Smooth muscle cell (in vitro differentiated cells): Measurements from ENCODE around the gene LZTS3. TPM values are rescaled to one million over a fixed set of nuclear protein-coding genes. Genes with fewer than 3 reads are reported as not detected.

Experiments used
- DNase-seq: peaks from one replicate; lab custom pipeline; 2025; ENCODE audit not compliant: unreplicated experiment; lab: John Stamatoyannopoulos, UW
- H2AFZ ChIP-seq: fragments of 200-600 bp; sonication (generic); 2 replicates; pipeline ENCODE4 v1.6.0; 2016; ENCODE audit warnings: antibody characterized with exemption, low read depth, mild to moderate bottlenecking
- H3F3A ChIP-seq: fragments of 200-600 bp; sonication (generic); 2 replicates; pipeline ENCODE4 v1.6.0; 2017; ENCODE audit warnings: antibody characterized with exemption, low read depth
- H3K27ac ChIP-seq: fragments of 200-600 bp; sonication (generic); 2 replicates; pipeline ENCODE4 v1.5.1; 2016; ENCODE audit warnings: low read depth, mild to moderate bottlenecking
- H3K27me3 ChIP-seq: fragments of 200-600 bp; sonication (generic); 2 replicates; pipeline ENCODE4 v1.6.1; 2016; ENCODE audit warnings: low read depth, mild to moderate bottlenecking
- H3K36me3 ChIP-seq: fragments of 200-600 bp; sonication (generic); 2 replicates; pipeline ENCODE4 v1.5.1; 2016; ENCODE audit warnings: low read depth
- H3K4me1 ChIP-seq: fragments of 200-600 bp; sonication (generic); 2 replicates; pipeline ENCODE4 v1.5.1; 2016; ENCODE audit warnings: low read depth
- H3K4me2 ChIP-seq: fragments of 200-600 bp; sonication (generic); 2 replicates; pipeline ENCODE4 v1.6.0; 2016; ENCODE audit warnings: mild to moderate bottlenecking
- H3K4me3 ChIP-seq: fragments of 200-600 bp; sonication (generic); 2 replicates; pipeline ENCODE4 v1.5.1; 2016; ENCODE audit warnings: mild to moderate bottlenecking
- H3K79me2 ChIP-seq: fragments of 200-600 bp; sonication (generic); 2 replicates; pipeline ENCODE4 v1.6.0; 2016; ENCODE audit warnings: low read depth, mild to moderate bottlenecking
- H3K9ac ChIP-seq: fragments of 200-600 bp; sonication (generic); 2 replicates; pipeline ENCODE4 v1.6.0; 2016; ENCODE audit warnings: low read depth
- H3K9me3 ChIP-seq: fragments of 200-600 bp; sonication (generic); replicated peaks from 2 replicates; pipeline ENCODE4 v1.5.1; 2016; ENCODE audit warnings: low read depth
- H4K20me1 ChIP-seq: fragments of 200-600 bp; sonication (generic); 2 replicates; pipeline ENCODE4 v1.6.0; 2016; ENCODE audit warnings: low read depth
- WGBS: methylation state at CpG from one replicate; pipeline ENCODE4 v1.1.7; 2016; ENCODE audit warnings: low lambda C conversion rate; 5-methylcytosine and 5-hydroxymethylcytosine counted together
- polyA plus RNA-seq: library from polyadenylated mRNA; unstranded; fragments of >200 nt; fragmentation: Nextera tagmentation; extraction: Ambion mirVana; gene quantifications from 2 replicates; pipeline ENCODE4 v1.2.1, GENCODE V29; 2016
- total RNA-seq: library from RNA; depleted of rRNA; stranded (reverse); fragments of >200 nt; gene quantifications from 2 replicates; pipeline ENCODE4 v1.2.3, GENCODE V29; 2014
- TF ChIP-seq, protein P1 (sequence below): fragments of 200-600 bp; sonication (generic); IDR thresholded peaks from 2 replicates; pipeline ENCODE4 v1.5.1; 2017; ENCODE audit warnings: borderline replicate concordance, mild to moderate bottlenecking, antibody characterized with exemption; ENCODE audit not compliant: insufficient read depth, poor library complexity, severe bottlenecking

Gene LZTS3
- total and polyA plus RNA-seq, 2 experiments from 2014 or later: 6.1 to 6.9 TPM

DNA sequence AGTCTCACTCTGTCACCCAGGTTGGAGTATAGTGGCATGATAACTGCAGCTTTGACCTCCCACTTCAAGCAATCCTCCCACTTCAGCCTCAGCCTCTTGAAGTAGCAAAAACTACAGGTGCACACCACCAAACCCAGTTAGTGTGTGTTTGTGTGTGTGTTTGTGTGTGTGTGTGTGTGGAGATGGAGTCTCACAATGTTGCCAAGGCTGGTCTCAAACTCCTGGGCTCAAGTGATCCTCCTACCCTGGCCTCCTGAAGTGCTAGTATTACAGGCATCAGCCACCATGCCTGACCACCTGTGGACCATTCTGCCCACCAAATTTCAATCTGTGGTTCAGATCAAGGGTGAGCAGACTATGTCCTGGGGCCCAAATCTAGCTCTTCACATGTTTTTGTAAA is 22.4 kb downstream of the LZTS3 start:
- DNase-seq: no peak
- TF ChIP-seq, protein P1, sequence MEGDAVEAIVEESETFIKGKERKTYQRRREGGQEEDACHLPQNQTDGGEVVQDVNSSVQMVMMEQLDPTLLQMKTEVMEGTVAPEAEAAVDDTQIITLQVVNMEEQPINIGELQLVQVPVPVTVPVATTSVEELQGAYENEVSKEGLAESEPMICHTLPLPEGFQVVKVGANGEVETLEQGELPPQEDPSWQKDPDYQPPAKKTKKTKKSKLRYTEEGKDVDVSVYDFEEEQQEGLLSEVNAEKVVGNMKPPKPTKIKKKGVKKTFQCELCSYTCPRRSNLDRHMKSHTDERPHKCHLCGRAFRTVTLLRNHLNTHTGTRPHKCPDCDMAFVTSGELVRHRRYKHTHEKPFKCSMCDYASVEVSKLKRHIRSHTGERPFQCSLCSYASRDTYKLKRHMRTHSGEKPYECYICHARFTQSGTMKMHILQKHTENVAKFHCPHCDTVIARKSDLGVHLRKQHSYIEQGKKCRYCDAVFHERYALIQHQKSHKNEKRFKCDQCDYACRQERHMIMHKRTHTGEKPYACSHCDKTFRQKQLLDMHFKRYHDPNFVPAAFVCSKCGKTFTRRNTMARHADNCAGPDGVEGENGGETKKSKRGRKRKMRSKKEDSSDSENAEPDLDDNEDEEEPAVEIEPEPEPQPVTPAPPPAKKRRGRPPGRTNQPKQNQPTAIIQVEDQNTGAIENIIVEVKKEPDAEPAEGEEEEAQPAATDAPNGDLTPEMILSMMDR: no peak
- H3F3A ChIP-seq: peaks cover 6% of the 10 kb centered on the region
- peaks cover 100% of the 10 kb centered on the region for H4K20me1 ChIP-seq
- peaks cover 94% of the 10 kb centered on the region for H3K79me2 ChIP-seq
- no peaks in the 10 kb centered on the region for H3K36me3 ChIP-seq
- no peak overlapping the region for H3K27ac ChIP-seq
- H3K4me2 ChIP-seq: no peak overlapping the region
- no peaks in the 10 kb centered on the region for H3K4me1 ChIP-seq
- no peak overlapping the region for H2AFZ ChIP-seq
- H3K9me3 ChIP-seq: no peaks in the 10 kb centered on the region
- no peak overlapping the region for H3K9ac ChIP-seq
- no peaks in the 10 kb centered on the region for H3K27me3 ChIP-seq
- H3K4me3 ChIP-seq: no peak overlapping the region

DNA sequence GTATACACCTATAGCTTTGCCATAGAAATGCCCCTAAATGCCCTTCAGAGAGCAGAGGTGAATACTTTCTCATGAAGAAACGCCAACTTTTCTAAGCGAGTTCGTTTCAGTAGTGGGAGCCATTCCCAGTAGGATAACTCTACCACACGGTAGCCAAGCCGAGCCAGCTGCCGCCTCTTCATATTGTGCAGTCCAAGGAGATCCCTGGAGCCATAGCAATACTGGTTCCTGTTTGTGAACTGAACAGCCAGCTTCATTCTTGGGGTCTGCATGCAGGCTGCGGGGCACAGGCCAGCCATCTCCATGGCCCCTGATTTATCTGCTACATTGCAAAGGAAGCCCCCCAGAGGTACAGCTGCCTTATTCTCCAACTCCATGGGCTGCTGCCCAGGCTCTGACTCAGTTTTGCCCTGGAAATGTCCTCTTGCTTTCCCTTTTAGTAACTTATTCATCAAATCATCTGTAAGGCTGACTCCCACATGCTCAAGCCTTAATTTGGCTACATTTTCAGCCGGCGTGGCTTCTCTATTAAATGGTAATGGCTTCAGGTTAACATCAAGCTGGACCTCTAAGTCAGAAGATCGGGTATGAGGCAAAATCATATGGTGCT is 26.5 kb downstream of the LZTS3 start:
- Histone ChIP-seq H3K4me3 (no peak overlapping the region), H3K27ac (no peak overlapping the region), H3K4me2 (no peak overlapping the region), H3K36me3 (no peaks in the 10 kb centered on the region), H3K27me3 (no peaks in the 10 kb centered on the region), H3F3A (peaks cover 6% of the 10 kb centered on the region), H2AFZ (no peak overlapping the region), H3K4me1 (no peaks in the 10 kb centered on the region), H3K9me3 (no peaks in the 10 kb centered on the region), H4K20me1 (peaks cover 99% of the 10 kb centered on the region), H3K79me2 (peaks cover 89% of the 10 kb centered on the region), H3K9ac (no peak overlapping the region)
- TF ChIP-seq, protein P1: no peak
- WGBS: 96% methylated on average over 10 of the region's 10 CpGs
- DNase-seq: no peak

DNA sequence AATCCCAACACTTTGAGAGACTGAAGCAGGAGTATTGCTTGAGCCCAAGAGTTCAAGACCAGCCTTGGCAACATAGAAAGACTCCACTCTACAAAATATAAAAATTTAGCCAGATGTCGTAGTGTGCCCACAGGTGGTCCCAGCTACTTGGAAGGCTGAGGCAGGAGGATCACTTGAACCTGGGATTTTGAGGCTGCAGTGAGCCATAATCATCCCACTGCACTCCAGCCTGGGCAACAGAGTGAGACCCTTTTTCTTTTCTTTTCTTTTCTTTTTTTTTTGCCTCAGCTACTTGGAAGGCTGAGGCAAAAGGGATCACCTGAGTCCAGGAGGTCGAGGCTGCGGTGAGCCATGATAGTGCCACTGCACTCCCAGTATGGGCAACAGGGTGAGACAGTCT is 31.6 kb downstream of the LZTS3 start:
- 96% methylated on average over 3 of the region's 3 CpGs for WGBS
- Histone ChIP-seq H3K27me3 (no peaks in the 10 kb centered on the region), H3F3A (no peaks in the 10 kb centered on the region), H3K36me3 (no peaks in the 10 kb centered on the region), H3K9ac (no peak overlapping the region), H4K20me1 (peaks cover 97% of the 10 kb centered on the region), H3K79me2 (peaks cover 69% of the 10 kb centered on the region), H2AFZ (no peak overlapping the region), H3K9me3 (no peaks in the 10 kb centered on the region), H3K4me3 (no peak overlapping the region), H3K4me2 (no peak overlapping the region), H3K27ac (no peak overlapping the region), H3K4me1 (no peaks in the 10 kb centered on the region)
- TF ChIP-seq, protein P1: no peak
- no peak for DNase-seq

DNA sequence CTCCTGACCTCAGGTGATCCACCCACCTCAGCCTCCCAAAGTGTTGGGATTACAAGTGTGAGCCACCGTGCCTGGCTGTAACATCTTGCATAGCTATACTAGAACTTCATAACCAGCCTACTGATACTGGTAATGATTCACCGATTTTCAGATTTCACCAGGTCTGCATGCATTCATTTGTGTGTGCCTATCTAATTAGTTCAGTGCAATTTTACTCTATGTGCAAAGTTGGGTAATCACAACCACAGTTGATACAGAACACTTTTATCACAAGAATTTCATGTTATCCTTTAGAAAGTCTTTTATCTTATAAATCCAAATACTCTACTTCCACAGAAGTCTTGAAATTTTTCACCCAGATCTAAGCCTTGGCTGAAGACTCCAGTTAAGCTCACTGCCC is 35.9 kb downstream of the LZTS3 start:
- Histone ChIP-seq H3K79me2 (peaks cover 52% of the 10 kb centered on the region), H2AFZ (no peak overlapping the region), H3K4me1 (no peaks in the 10 kb centered on the region), H3K4me3 (no peak overlapping the region), H3K4me2 (no peak overlapping the region), H3K36me3 (no peaks in the 10 kb centered on the region), H3F3A (no peaks in the 10 kb centered on the region), H3K27ac (no peak overlapping the region), H3K27me3 (no peaks in the 10 kb centered on the region), H3K9ac (no peak overlapping the region), H3K9me3 (no peaks in the 10 kb centered on the region), H4K20me1 (peaks cover 92% of the 10 kb centered on the region)
- WGBS: 98% methylated on average over 2 of the region's 2 CpGs
- TF ChIP-seq, protein P1: no peak
- no peak for DNase-seq
